Keratinocyte (primary cell): ENCODE data around the gene ZNF562.

Experiments
- CTCF ChIP-seq, 3 experiments: IDR thresholded peaks in 1 of 3; conservative IDR thresholded peaks in 1 of 3; optimal IDR thresholded peaks in 1 of 3; 2 replicates in 2 of 3; 3 replicates in 1 of 3; pipeline versions ENCODE3 to v1.5.1; 2011; ENCODE audit warnings: low read length in 3 of 3, mild to moderate bottlenecking in 3 of 3, moderate library complexity in 2 of 3, control low read depth in 1 of 3, inconsistent platforms in 1 of 3; ENCODE audit not compliant: insufficient read depth in 2 of 3; ENCODE audit errors: extremely low read depth in 1 of 3
- EZH2 ChIP-seq: IDR thresholded peaks from one replicate; pipeline ENCODE4 v1.6.1; 2012; ENCODE audit warnings: inconsistent platforms, mild to moderate bottlenecking, low read length, moderate library complexity

GRCh38 chr19:9711815-9712214 is 36.9 kb upstream of the ZNF562 start:
- TF ChIP-seq CTCF (optimal IDR thresholded peaks at IDR 0.05 in 1 of 3, IDR thresholded peaks at IDR 0.05 in 1 of 3, conservative IDR thresholded peaks at IDR 0.05 in 1 of 3; ENCODE audit: extremely low read depth in 1 of 3, insufficient read depth in 2 of 3, low read length in 3 of 3) (no peak), EZH2 (no peak)
